NK-92 (cell line): ENCODE data around the gene SUSD6.

Experiments used
- DNase-seq: peaks from one replicate; lab custom pipeline; 2025; ENCODE audit not compliant: unreplicated experiment; lab: John Stamatoyannopoulos, UW

Gene SUSD6

GRCh38 chr14:69755296-69755695 is 143.9 kb downstream of the SUSD6 start:
- no peak for DNase-seq

DNA sequence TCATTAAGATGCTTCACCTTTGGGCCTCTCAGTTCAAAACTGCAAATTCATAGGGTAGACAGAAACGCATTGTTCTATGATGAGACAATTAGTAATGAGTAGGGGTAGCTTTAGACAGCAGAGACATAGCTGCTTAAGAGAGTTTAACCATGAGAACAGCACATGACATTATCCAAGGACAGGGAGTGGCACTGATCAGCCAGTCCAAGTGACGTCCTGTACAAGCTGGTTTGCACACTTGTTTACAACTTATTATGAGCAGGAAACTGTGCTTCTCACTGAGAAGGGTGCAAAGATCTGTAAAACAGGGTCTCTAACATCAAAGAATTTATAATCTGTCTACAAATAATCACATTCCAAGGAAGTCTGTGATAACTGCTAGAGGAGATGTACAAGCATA is 144.4 kb downstream of the SUSD6 start:
- no peak for DNase-seq

GRCh38 chr14:69756298-69756697 is 144.9 kb downstream of the SUSD6 start:
- DNase-seq = no peak

GRCh38 chr14:69760810-69761209 is 149.4 kb downstream of the SUSD6 start:
- DNase-seq = no peak

- DNase-seq = no peak
These were observed 152.5 kb downstream of the SUSD6 start for GRCh38 chr14:69763761-69764510.
